GM04504 (cell line): ENCODE data around the gene DENND4B.

Experiments
- DNase-seq: peaks from one replicate; pipeline ENCODE4 v3.0.0-alpha.2; 2012; ENCODE audit warnings: low read depth

The DENND4B gene

DNA sequence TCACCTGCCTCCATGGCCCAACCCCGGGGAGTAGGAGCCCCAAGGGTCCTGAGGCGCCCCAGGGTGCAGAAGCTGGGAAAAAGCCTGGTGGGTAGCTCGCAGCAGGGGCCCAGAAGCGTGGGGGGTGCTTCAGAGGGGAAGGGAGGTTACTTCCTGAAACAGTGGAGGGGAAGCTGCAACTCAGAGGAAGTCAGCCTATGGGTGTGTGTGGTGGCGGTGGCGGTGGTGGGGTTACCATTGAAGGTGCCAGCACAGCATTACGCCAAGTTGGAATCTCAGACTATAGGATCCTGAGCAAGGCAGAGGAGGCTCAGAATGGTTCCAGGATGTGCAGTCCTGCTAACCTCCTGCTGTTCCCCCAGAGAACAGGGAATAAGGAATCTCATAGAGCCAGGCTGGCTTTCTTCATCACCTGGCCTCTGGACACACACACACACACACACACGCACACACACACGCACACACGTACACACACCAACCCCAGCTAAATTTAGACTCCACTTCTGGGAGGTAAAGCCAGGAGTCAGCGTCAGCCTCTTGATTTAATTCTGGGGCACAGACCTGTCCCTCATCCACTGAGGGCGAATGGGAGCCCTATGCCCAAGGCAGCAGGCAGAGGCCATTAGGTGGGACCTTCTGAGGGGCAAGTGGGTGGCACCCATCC is 1.3 kb downstream of the DENND4B start:
- no peak for DNase-seq

DNA sequence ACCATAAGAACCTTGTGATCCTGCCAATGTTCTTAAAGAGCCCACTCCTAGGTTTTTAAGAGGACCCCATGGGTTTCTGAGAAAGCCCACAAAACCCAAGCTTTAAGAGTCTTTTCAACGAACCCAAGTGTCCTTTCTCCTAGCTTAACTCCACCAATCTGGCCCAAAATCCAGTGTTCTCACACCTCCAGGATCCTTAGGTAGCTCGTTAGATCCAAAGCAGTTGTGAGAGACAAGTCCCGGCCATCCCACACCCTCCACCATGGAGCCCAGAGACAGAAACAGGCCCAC is 1.7 kb downstream of the DENND4B start:
- DNase-seq, result no peak

DNA sequence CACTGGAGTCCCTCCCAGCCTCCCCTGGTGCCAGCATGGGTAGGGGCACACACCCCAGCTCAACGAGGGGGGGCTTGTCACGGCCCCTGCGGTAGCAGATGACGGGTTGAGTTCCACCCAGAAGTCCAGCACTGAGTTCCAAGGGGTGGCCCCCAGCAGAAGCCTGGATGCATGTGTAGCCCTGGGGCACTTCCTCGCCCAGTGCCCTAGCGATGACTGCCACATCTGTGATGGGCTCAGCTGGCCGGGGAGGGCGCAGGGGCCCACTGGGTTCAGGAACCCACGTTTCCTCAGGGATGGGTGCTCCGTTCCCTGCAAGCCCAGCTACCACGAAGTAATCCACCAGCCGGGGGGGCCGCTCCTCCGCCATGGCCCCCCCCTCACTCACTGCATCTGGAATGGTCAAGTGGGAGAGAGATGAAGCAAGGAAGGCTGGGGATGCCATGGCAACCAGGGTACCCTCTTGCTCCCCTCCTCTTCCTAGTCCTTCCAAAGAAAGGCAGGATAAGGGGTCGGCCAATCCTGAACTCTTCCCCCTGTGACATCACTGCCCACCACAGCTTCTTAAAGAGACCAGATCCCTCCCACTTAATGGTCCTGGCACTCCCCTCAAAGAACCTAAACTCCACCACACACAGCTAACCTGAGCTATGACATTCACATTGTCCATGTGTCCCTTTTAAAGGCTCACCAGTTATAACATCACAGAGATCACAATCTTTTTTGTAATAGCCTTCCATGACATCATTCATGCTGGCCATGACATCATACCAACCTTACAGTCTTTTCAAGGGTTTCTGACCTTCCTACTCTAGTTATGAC is 2.3 kb downstream of the DENND4B start:
- no peak for DNase-seq

DNA sequence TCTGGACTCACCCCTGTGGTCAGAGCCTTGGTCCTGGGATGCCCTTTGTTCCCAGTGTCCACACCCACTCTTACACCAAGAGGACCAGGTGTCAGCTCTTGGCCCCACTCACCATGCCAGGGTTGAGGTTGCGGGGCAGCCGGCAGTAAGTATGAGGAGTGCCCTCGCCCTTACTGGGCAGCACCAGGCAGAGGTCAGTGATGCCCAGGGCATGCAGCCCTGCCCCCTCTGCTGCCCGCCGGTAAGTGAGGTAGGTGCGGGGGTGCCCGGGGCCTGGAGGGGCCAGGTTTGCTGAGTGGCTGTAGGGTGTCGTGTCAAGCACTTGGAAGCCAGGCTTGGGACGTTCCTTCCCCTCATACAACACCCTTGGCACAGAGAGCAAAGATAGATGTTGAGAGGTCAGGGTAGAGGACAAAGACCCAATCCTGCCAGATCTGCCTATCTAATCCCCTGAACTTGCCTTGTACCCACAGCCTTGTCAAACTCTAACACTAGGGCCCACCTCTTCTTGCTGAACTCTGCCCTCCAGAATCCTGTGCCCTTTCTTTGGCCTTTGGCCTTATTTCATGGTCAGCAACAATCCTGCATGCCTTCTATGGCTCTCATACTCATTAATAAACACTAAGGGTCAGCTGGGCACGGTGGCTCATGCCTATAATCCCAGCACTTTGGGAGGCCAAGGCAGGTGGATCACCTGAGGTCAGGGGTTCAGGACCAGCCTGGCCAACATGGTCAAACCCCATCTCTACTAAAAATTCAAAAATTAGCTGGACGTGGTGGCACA is 3.6 kb downstream of the DENND4B start:
- DNase-seq, result no peak

DNA sequence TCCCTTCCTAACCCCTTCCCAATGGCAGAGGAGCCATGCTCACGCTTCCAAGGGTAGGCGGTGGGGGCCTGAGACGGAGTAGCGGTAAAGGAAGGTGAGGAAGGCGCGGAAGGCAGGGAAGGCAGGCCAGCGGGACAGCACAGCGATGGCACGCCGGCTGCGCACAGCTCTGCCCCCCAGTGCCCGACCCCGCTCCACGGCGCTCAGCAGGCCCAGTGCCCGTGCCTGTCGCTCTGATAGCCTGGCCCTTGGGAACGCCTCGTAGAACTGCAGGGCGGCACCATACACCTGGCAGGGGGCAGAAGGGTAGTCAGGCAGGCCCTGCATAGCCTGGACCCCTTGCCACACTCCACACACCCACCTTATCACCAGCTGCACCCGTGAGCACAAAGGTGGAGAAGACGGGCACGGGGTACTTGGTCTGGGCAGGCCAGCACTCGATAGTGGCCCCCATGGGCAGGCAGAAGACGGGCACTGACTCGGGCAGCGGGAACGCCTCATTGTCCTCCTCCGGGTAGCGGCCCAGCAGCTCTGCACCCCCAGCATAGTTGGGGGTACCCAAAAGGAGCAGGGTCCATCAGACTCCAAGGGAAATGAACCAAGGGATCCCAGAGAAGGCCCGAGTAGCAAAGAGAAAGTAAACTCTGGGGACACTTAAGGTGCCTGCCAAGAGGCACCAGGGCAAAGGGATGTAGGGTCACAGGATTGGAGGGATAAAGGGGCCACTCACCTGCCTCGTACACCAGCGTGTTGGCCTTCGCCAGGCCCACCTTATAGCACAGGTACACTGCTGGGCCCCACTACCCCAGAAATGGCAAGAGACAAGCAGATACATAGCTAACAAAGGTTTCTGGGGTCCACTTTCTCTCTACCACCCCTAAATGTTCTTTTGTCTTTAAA is 4.4 kb downstream of the DENND4B start:
- DNase-seq, result no peak

DNA sequence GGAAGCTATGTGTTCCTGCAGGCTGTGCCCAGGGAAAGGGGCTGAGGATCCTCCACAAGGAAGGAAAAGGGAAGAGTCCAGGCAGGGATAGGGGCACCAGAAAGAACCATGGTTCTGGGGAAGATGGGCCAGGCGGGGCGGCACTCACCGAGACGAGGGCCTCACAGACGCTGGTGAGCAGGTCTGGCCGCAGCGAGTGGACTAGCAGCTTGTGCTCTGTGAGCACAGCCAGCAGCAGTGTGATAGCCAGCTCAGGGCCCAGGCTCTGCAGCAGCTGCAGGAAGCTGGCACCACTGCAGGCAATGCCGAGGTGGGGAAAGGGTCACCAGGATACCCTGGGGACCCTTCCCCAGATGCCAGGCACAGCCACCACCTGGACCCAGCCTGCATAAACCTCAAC is 5.8 kb downstream of the DENND4B start:
- no peak for DNase-seq

DNA sequence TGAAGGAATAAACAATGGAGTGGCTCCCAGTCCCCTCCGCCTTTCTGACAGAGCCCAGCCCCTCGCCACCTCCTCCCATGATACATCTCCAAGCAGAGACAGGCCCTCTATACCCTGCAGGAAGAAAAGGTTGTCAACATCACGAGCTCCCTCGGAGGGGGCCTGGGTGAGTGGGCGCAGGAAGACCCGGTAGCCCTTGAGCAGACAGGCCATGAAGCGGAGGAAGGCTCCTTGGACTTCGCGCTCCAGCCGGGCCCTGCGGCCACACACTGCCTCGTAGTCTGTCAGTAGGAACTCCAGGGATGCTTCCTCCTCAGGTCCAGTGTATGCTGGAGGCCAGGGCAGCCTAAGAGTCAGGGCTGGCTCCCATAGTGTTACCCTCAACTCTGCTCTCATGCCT is 7.0 kb downstream of the DENND4B start:
- DNase-seq, result no peak

DNA sequence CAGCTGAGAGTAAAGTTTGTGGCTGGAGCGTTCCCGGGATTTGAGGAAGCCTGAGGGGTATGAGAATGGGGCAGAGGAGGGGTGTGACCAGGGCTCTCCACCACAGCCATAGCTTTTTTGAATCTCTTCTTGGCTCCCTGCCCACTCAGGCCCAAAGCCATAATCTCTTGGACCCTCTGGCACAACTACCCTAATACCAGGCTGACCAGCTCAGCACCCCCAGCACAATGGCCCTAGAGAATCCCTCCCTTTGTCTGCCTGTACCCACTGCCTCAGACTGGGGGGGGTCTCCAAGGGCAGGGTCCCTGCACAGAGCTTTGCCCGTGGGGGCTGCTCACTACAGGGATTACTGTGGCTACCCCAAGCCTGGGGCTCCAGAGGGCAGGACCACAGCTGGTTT is 7.5 kb downstream of the DENND4B start:
- no peak for DNase-seq

DNA sequence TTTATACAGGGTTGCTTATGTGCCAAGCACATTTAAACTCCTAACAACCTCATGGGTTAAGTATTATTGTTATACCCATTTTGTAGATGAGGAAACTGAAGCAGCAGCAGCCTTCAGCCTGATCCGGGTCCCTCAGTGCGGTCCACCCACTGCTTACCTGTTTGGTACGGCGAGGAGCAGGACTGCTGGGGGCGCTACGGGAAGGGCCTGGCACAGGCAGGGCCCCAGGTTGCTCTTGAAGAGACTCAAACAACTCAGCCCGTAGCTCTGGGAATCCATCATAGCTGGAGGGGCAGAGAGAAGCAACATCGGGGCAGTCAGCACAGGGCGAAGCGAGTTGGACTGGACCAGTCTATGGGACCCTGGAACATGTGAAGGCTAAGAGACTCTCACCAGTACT is 9.2 kb downstream of the DENND4B start:
- DNase-seq, result no peak

DNA sequence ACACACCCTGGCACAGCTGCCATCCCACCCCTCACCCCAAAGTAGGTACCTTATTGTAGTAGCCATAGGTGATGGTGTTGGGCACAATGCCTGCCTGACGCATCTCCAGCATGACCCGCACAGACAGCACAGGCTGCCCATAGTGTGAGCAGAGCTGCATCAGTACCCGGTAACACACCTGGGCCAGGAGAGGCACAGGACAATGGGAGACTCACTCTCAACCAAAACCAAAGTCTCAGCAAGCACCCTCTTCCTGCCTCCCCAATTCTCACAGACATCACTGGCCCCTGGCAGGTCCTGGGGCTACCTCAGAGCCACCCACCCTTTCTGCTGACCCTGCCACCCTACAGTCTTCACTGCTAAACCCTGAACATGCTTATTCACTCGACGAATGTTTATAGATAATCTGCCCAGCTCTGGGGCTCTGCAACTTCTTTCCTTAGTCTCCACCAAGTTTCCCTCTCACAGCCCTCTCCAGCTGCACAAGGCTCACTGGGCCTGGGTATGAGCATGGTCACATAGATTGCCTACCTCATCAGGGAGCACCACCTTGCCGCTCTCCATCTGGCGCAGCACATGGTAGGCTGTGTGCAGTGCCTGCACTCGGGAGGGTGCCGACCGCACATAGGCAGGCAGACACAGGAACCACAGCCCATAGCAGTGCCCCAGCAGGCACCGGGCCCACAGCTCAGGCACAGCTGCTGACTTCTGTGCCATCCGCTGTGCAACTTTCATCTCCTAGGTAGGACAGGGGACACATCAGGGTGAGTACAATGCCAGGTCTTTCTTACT is 10.3 kb downstream of the DENND4B start:
- DNase-seq, result no peak

DNA sequence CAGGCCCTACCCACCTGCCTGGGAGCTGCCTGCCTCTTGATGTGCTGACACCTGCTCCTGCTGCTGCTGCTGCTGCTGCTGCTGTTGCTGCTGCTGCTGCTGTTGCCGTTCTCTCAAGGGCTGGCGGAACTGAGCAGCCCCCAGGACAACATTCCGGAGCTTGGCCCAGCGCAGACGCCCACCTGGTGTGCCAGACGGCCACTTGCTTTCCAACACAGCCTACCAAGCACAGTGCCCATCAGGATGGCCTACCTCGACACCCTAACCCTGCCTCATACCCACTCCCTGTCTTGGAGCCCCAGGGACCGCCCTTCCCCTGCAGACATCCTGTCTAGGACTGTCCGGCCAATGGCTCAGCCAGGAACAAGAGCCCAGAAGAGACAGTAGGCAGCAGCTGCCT is 11.8 kb downstream of the DENND4B start:
- no peak for DNase-seq

DNA sequence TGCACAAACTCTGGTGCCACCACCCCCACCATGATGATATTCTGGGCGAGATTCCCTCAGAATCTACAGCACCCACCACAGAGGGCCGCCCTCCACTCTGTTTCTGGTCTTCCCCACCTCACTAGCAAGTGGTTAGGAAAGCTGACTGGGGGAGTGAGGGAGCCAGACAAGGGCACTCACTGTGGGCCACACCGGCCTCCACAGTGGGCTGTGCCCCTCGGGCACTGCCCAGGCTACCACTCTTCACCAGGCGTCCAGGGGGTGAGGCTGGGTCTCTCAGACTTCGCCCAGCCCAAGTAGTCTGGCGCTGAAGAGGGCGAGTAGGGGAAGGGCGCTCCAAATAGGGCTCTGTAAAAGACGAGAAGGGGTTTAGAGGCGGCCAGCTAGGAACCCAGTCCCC is 12.6 kb downstream of the DENND4B start:
- no peak for DNase-seq

DNA sequence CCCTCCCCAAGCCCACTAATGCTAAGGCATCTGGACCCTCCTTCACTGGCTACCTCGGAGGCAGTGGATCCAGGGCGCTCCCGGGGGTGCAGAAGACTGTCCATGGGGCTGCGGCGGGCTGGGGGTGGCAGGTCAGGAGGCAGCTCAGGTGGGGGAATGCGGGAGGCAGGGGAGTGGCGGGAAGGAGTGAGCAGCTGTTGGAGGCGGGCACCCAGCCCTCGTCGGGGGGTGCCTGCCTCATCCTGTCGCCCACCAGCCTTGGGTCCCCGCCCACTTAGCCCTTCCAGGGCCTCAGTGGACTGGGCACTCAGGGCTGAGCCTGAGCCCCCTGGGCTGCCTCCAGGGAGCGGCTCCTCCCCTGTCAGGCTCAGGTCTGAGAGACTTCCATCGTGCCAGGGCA is 13.1 kb downstream of the DENND4B start:
- no peak for DNase-seq

DNA sequence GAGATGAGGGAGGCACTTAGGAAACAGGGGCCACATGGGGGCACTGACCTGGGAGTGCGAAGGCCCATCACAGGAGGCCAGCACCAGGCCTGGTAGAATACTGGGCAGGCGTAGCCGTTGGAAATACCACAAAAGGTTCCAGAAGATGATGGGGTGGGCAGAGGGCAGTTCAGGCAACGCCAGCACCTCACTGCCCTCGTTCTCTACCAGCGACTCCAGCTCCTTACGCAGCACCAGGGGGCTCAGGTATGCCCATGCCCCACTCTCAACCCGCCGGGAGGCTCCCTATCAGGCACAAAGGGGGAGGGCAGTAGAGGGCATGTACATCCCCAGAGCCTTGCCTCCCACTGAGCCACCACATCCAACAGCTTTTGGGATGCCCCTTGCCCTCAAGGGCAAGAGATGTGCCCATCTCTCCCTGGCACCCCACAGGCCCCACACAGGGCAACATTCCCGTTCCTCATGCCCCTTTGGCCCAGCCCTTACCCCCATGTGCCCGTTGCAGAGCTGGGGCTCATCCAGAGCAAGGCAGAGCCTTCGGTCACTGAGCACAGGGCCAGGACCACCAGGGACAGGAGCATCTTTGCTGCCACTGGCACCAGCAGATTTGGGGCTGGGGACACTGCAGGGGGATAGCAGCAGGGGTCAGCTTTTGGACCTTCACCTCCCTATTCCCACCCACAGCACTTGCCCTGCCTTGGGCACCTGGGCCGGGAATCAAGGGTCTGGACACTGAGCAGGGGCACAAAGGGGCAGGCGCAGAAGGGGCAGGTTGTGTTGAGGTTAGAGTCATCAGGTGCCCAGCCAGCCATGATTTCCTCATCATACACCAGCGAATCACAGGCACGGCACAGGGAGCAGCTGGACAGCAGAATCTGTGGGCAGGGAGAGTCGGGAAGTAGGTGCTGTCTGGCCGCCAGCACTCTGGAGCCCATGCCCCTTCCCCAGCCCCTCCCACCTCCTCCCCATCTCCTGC is 14.1 kb downstream of the DENND4B start:
- DNase-seq, result no peak

DNA sequence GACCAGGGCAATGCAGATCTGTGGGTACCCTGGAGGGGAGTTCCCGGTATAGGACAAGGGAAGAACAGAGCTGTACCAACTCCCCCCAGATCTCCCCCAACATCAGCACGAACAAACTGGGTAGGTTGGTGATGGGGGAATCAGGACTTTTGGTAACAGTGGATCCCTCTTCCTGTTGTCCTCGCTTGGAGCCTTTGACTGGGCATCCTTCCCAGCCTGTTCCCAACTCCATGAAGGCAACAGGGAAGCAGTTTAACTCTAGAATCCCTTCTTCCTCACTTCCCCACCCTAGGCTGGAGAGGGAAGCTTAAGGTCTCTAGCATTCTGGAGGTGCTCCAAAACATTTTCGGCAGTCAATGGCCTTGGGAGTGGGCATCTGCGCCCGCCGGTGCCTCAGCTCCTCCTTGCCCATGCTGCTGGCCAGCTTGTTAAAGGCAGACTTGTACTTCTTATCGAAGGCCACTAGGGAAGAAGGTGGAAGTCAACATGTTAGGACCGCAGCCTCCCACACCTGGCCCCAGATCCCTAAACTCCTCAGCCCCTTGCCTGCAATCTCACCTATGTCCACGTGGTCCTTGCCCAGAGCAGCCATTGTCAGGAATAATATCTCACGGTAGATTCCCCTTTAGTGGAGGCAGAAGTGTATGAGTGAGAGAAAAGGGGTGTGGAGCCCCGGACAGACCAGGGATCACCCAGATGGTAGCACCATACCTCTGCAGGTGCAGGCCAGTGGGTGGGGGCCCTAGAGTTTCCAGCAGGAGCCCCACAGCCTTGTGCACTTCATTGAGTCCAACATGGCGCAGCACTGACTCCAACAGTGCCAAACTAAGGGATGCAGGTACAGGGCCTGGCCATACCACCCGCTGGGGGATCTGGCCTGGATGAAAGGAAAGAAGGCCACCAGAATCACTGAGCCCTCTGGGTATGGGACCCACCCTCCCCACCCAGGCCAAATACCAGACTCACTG is 16.3 kb downstream of the DENND4B start:
- no peak for DNase-seq

DNA sequence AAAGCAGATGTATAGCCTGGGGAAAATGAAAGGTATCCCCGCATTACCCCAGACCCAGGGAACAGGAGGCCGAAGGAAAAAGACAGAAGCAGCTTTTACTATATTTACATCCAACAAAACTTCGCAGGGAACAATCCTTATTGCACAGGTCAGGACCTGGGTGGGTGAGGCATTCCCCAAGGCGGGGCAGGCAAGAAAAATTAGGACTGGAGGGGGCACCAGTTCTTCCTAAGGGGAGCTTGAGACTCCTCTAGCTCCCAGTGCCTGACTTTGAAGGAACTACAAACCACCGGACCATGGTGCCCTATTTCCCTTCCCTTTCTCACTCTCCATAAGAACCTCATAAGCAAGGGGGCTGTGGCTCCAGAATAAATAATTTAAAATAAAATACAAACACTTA is 17.1 kb downstream of the DENND4B start:
- DNase-seq, result no peak

DNA sequence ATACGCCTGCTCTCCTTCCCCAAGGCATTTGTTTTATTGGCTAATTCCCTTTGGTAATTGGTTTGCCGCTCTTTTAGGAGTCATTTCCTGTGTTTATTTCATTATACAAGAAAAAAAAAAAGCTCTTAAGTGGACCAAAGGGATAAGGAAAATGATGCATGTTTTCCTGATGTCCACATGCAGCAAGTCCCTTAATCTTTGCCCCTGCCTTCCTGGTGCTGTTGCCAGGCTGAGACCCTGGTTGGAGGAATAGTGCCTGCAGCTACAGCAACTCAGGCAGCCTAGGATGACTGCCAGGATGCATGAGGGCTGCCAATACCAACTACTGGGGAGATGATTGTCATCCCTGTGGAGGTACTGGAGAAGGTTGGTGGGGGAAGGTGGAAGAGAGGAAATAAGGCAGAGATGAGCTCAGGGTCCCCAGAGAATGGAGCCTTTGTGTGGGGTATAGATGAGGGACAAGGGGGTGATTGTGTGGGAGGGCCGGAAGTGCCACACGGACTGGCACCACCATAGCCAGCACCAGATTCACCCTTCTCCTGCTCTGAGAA is 17.7 kb downstream of the DENND4B start:
- DNase-seq, result no peak

DNA sequence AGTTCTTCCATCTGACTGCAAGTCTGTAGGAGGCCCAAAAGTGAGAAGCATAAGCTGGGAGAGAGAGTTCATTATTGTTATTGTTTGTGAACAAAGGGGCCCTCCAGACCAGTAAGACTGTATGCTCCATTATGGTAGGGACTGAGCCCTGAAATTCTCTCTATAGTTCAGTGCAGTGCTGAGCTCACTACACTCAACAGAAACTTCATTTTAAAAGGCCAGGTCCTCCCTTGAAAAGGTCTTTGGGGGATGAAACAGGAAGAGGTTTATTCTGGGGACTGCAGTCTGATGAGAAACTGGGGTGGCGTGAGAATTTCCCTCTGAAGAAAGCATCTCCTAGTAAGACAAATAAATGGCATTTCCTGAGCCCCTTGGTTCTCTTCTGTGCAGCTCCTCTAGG is 18.3 kb downstream of the DENND4B start:
- no peak for DNase-seq

DNA sequence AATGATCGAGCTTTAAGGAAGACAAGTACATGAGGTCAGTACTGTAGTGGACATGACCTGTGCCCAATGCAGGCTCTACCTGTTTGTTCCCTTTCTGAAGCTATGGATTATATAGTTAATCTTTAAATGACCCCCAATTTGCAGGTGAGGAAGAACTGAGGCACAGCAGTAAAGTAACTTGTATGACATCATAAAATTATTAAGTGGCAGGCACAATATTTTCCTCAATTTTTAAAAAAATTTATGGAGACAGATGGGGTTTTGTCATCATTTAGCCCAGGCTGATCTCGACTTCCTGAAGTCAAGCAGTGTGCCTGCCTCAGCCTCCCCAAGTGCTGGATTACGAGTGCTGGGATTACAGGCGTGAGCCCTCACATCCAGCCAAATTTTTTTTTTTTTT is 20.1 kb downstream of the DENND4B start:
- no peak for DNase-seq
